AG09319 (cell line): Measurements from ENCODE around the gene UCN.

Experiments used
- DNase-seq: peaks from one replicate; pipeline ENCODE4 v3.0.0-alpha.2; 2010; ENCODE audit warnings: low read depth; ENCODE audit errors: extremely low read depth
- TF ChIP-seq, protein P1 (sequence below): IDR thresholded peaks from 2 replicates; pipeline ENCODE4 v1.5.1; 2011; ENCODE audit warnings: low read depth, mild to moderate bottlenecking, inconsistent platforms, low read length, moderate library complexity

Gene UCN

DNA sequence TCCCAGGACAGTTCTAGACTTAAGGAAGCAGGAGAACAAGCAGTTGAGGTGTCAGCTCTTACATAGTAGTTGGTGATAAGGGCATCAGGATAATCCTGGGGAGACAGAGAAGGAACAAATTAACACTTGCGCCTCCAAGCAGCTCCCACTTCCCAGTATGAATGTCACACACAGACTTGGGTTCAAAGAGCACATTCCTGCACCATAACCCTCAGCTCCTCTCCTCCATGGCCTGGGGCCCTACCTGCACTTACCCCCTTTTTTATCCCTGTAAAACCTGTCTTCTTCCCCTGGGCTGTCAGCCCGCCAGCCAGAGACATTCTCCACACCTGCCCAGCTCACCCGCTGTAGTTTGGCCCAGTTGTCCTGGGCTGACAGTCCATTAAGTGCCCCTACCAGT is 3.9 kb upstream of the UCN start:
- DNase-seq: no peak
- TF ChIP-seq, protein P1, sequence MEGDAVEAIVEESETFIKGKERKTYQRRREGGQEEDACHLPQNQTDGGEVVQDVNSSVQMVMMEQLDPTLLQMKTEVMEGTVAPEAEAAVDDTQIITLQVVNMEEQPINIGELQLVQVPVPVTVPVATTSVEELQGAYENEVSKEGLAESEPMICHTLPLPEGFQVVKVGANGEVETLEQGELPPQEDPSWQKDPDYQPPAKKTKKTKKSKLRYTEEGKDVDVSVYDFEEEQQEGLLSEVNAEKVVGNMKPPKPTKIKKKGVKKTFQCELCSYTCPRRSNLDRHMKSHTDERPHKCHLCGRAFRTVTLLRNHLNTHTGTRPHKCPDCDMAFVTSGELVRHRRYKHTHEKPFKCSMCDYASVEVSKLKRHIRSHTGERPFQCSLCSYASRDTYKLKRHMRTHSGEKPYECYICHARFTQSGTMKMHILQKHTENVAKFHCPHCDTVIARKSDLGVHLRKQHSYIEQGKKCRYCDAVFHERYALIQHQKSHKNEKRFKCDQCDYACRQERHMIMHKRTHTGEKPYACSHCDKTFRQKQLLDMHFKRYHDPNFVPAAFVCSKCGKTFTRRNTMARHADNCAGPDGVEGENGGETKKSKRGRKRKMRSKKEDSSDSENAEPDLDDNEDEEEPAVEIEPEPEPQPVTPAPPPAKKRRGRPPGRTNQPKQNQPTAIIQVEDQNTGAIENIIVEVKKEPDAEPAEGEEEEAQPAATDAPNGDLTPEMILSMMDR: no peak

DNA sequence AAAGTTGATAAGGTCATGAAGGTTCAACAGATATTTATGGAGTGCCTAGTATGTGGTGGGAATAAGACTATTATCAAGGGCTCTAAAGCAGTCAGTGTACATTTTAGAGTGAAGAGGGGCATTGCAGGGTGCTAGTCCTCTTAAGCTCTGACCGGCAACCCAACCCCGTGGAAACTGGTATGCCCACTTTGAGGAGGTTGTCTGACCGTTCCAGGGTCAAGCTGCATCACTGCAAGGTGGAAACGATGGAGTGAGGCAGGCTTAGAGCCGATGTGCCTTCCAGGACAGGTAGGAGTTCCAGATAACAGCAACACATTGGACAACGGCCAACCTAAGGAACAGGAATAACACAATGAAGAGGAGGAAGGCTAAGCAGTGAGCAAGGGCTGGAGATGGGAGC is 1.4 kb upstream of the UCN start:
- no peak for DNase-seq
- TF ChIP-seq, protein P1: no peak

DNA sequence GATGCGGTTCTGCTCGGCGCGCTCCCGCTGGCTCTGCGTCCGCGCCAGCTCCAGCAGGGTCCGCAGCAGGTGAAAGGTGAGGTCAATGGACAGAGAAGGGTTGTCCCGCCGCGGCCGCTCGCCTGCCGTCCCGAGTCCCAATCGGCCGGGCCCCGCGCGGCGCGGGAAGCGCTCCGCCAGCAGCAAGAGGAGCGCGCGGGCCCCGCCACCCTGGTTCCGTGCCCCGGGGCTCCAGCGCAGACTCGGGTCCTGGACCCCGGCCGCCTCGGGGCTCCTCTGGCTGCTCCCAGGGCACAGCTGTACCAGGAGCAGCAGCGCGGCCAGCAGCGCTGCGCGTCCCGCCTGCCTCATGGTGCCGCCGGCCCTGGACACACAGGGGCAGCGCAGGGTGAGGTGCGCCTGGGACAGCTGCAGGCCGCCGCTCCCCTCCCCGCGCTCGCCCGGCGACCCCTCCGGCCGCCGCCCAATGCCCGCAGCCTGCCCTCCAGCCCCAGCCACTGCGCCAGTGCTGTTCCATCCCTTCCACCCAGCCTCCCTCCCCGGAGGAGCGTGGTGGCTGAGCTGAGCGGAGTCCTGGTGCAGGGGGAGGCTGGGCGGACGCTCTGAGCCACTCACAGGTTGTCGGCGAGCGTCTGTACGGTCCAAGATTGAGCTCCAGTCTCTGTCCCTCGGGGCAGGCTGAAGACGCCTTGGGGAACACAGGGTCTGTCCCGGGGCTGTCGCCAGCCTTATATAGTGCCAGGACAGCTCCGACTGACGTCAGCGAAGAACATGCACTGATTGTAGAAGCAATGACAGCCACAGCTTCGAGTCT is 493 bp downstream of the UCN start:
- TF ChIP-seq, protein P1: no peak
- no peak for DNase-seq

DNA sequence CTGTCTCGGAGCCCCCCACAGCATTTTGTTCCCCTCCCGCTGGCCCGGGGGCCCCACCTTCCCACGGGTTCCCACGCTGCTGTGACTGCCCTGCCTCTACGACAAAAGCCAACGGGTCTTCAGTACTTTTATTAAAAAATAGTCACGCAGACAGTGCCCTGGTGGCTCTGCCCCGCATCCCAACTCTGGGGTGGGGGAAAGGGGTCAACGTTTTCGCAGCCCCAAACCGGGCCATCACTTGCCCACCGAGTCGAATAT is 1.0 kb downstream of the UCN start:
- TF ChIP-seq, protein P1: no peak
- DNase-seq: no peak

DNA sequence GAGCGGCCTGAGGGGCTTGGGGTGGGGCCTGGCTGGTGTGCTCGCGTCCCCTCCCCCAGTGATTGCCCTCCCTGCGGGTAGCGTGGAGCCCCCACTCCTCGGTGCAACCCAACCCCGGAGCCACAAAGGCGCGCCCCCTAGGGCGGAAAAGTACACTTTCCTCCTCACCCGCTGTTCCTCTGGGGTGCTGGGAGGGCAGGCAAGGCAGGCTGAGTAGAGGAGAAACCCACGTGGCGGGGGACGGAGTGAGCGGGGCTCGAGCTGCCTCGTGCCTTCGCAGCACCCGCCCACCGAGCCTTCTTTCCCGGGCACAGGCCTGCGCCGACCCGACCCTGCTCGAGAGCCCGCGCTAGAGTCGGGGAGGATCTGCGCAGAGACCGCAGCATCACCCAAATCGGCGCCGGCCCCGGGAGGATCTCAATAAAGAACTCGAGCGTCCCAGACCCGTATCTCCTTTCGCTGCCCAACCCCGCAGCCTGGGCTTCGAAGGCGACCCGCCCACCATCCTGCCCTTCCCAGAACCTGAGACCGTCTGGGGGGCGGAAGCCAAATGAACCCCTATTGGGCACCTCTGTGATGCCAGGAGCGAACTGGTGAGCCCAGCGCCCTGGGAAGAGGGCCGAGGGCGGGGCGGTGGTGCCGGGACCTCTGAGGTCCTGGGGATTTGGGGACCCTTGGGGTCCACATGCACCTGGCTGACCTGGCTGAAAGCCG is 1.5 kb downstream of the UCN start:
- TF ChIP-seq, protein P1: no peak; the same call in none of the 2 replicates
- no peak for DNase-seq

DNA sequence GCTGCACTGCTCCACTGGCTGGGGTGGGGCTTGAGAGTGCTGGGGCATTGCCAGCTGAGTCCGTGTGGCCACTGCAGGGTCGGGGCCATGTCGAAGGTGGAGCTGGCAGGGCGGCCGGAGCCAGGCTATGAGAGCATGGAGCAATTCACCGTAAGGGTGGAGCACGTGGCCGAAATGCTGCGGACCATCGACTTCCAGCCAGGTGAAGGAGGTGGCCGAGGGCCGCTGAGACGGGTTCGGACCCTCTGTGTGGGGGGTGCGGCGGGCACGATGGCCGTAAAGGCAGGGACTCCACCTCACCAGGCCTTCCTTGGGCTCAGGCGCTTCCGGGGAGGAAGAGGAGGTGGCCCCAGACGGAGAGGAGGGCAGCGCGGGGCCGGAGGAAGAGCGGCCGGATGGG is 2.1 kb downstream of the UCN start:
- TF ChIP-seq, protein P1: no peak

DNA sequence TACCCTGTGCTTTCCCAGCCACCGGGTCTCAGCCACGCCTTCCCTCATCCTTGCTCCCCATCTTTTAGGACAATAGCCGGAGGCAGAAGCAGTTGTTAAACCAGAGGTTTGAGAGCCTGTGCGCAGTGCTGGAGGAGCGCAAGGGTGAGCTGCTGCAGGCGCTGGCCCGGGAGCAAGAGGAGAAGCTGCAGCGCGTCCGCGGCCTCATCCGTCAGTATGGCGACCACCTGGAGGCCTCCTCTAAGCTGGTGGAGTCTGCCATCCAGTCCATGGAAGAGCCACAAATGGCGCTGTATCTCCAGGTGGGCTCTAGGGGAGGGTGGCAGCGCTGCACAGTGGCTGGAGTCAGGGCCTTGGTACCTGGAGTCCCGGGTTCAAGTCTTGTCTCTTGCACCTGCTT is 2.7 kb downstream of the UCN start:
- TF ChIP-seq, protein P1: no peak
- no peak for DNase-seq

More for the DNA sequence above, 2.1 kb downstream of the UCN start:
- DNase-seq: no peak
